NCI-H2196 (cell line): ENCODE results near the gene LGALS8.
"Not testable (repeated sequence)": the region's sequence is repeated elsewhere in the genome, so short reads cannot be mapped to it uniquely, and the experiment has no call there.

Experiments
- DNase-seq: peaks from one replicate; lab custom pipeline; 2025; ENCODE audit not compliant: unreplicated experiment; lab: John Stamatoyannopoulos, UW

Gene LGALS8

DNA sequence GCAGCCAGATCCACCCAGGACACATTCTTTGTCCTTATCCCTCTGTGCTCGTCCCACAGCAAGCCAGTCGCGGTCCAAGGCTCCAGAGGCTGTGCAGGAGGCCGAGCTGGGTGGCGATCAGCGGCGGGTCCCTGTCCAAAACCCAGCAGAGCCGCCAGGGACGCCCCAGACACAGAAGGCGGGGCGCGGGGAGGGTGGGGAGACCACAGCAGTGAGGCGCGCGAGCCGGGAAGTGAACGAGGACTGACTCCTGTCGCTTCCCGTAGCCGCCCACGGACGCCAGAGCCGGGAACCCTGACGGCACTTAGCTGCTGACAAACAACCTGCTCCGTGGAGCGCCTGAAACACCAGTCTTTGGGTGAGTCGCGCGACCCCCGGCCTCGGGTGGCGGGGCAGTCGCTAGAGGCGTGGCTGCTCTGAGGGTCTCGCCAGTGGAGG is at the start of gene LGALS8:
Gene LGALS8 (plus strand): TSS at position 279 of the 438 bp plus-strand sequence. CDS start 2,089 bp downstream, outside the sequence.
- DNase-seq = peak; percentile 9

GRCh38 chr1:236476019-236476418 is 47.8 kb upstream of the LGALS8 start:
- no peak for DNase-seq

DNA sequence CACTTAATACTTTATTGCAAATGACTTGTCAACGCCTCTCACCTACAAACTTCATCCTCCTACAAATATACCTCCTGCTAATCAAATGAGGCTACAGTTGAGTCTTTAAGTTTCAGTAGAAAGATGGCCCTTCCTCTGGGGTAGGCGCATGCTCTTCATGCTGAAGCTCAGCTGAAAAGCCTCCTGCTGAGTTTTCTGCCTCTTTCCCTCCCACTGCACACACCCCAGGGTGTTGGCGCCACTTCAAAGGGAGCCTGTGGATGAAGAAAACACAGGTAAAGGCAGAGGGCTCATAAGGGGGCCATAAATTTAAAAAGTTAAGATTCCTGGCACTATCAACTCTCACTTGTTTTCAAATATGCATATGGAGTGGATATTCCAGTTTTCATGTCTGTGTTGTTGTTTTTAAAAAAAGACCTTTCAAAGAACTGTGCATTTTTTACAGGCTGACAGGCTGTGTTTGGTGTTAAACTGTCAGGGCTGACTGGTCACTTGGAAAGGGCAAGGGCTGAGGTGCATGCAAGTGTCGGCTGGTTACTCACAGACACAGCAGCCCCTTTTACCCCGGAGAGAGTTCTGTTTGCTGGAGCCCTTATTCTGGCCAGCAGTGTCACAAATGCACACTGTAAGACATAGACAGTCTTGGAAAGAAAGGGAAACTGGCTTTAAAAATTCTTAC is 42.9 kb upstream of the LGALS8 start:
- no peak for DNase-seq

DNA sequence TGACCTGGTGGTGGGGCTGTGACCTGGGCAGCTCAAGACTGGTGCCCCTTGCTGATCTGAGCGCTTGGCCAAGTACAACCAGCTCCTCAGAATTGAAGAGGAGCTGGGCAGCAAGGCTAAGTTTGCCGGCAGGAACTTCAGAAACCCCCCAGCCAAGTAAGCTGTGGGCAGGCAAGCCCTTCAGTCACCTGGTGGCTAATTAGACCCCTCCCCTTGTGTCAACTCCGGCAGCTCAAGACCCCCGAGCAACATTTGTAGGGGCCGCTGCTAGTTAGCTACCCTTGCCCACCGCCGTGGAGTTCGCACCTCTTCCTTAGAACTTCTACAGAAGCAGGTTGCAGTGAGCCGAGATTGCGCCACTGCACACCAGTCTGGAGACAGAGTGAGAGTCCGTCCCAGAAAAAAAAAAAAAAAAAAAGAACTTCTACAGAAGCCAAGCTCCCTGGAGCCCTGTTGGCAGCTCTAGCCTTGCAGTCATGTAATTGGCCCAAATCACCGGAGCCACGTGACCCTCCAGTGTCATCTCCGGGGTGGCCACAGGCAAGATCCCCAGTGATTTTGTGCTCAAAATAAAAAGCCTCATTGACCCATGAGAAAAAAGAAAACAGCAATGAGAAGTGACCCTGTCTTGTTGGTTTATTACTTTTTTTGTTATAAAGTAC is 39.3 kb upstream of the LGALS8 start:
- peak; percentile 17 for DNase-seq

DNA sequence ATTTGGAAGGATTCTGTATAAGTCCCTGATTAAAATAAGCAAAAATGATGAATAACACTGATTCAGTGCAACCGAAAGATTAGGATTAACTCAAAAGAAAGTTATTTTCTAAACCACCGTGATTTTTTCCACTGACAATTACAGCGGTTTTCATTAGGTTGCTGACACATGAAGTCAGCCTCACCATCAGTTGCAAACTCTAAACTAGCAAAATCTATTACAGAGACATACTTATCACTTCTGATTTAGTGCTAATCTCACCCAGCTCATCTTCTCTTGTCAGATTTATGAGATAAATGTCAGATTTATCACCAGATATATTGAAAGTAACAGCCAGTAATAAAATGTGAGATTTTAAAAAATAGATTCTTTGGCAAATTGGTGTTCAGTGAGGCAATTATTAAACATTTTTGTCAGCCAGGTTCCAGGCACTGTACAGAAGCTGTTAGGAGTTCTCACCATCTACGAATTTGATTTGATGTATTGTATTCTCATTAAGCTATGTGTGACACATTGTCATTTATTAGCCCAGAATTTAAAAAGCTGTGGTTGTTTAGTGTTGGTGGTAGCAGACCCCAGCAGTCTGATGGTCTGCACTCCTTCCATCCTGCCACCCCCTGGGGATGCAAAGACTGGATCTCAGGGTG is 37.3 kb upstream of the LGALS8 start:
- DNase-seq = no peak

DNA sequence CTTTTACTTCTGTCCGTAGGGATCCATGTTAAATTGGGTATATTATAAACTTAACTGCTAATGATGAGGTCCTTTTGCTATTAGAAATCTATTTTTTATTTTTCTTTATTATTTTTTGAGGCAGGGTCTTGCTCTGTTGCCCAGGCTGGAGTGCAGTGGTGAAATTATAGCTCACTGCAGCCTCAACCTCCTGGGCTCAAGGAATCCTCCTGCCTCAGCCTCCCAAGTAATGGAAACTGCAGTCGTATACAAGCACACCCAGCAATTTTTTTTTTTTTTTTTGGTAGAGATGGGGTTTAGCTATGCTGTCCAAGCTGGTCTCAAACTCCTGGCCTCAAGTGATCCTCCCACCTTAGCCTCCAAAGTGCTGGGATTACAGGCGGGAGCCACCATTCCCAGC is 34.6 kb upstream of the LGALS8 start:
- DNase-seq = not testable (repeated sequence)

GRCh38 chr1:236489710-236490377 is 33.9 kb upstream of the LGALS8 start:
- peak; percentile 13 for DNase-seq

- no peak for DNase-seq
Observed at GRCh38 chr1:236491469-236492136, 32.2 kb upstream of the LGALS8 start.

- DNase-seq = no peak
Observed at GRCh38 chr1:236492378-236492777, 31.4 kb upstream of the LGALS8 start.

DNA sequence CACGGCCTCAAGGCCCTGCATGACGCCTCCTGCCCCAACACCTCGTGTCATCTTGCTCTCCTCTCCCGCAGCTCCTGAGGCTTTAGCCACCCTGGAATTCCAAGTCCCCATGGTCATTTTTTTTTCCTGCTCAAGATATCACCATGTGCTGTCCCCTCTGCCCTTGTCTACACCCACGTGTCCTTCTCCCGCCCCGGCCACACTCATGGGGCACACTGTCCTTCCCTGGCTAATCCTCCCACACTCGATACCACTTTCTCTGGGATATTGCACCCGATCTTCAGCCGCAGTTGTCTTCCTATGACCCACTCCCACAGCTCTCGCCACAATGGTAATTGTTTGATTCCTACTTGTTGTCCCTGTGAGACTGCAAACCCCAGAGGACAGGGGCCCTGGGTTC is 29.7 kb upstream of the LGALS8 start:
- no peak for DNase-seq

- no peak for DNase-seq
Observed at GRCh38 chr1:236494586-236495466, 29.0 kb upstream of the LGALS8 start.

DNA sequence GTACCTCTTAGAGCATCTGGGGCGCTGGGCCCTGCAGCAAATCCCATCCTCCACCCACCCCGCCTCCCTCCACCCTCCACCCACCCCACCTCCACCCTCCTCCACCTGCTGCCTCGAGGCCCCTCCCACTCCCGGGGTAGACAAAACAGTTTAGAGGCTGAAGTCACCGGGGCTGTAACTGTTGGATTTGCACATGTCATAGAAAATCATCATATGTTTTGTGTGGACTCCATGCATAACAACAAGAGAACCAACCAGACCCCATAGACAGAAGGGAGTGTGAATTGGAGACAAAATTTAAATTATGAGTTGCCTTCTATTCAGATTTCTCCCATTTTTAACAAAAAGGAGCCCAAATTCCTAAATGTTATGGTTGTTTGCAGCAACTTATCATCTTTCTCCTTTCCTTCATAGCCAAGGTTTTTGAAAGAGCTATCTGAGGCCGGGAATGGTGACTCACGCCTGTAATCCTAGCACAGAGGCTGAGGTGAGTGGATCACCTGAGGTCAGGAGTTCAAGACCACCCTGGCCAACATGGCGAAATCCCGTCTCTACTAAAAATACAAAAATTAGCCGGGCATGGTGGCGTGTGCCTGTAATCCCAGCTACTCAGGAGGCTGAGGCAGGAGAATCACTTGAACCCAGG is 28.2 kb upstream of the LGALS8 start:
- DNase-seq = peak; percentile 23

DNA sequence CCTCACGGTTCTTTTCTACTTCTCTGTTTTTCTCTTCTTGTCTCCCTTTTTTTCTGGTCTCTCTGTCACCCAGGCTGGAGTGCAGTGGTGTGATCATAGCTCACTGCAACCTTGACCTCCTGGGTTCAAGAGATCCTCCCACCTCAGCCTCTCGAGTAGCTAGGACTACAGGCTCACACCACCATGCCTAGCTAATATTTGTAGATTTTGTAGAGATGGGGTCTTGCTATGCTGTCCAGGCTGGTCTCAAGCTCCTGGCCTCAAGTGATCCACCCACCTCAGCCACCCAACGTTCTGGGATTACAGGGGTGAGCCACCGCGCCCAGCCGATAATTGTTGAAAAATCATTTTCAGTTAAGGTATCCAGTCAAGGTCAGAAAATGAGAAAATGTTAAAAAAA is 25.9 kb upstream of the LGALS8 start:
- DNase-seq = no peak

GRCh38 chr1:236501093-236501492 is 22.7 kb upstream of the LGALS8 start:
- DNase-seq = no peak

GRCh38 chr1:236502579-236502971 is 21.2 kb upstream of the LGALS8 start:
- DNase-seq = no peak

GRCh38 chr1:236502972-236503639 is 20.7 kb upstream of the LGALS8 start:
- no peak for DNase-seq

GRCh38 chr1:236504338-236504737 is 19.4 kb upstream of the LGALS8 start:
- not testable (repeated sequence) for DNase-seq

GRCh38 chr1:236507022-236507700 is 16.6 kb upstream of the LGALS8 start:
- no peak for DNase-seq
